ENCODE measurements around the gene TLR8. TPM values are rescaled to one million over a fixed set of nuclear protein-coding genes. Genes with fewer than 3 reads are reported as not detected.
A peak's percentile ranks its signal among the peaks of the same experiment; 100 is the strongest.

TLR8 gene
- total and polyA plus RNA-seq, 2 experiments from 2014 or later: not detected

GRCh38 chrX:12950851-12951594 is 44.6 kb downstream of the TLR8 start:
- Mint-ChIP-seq H3K4me1 (peaks cover 9% of the 10 kb centered on the region; the same call in 2 of the 3 replicates), H3K27me3 (ENCODE audit: insufficient read depth, low read depth, poor library complexity) (peaks cover 2% of the 10 kb centered on the region), H3K4me3 (no peak overlapping the region), H3K27ac (no peak overlapping the region), H3K9me3 (no peaks in the 10 kb centered on the region), H3K36me3 (ENCODE audit: low read depth) (no peaks in the 10 kb centered on the region)
- peak; percentile 92 for ATAC-seq
- H4K20me1 ChIP-seq (replicated peaks; ENCODE audit: insufficient read depth): no peaks in the 10 kb centered on the region
- no peaks in the 10 kb centered on the region for H3K9me2 ChIP-seq (ENCODE audit: insufficient read depth)
- H2AFZ ChIP-seq: no peak overlapping the region
- DNase-seq (ENCODE audit: low spot score): peak; percentile 65
- TF ChIP-seq, protein P1, sequence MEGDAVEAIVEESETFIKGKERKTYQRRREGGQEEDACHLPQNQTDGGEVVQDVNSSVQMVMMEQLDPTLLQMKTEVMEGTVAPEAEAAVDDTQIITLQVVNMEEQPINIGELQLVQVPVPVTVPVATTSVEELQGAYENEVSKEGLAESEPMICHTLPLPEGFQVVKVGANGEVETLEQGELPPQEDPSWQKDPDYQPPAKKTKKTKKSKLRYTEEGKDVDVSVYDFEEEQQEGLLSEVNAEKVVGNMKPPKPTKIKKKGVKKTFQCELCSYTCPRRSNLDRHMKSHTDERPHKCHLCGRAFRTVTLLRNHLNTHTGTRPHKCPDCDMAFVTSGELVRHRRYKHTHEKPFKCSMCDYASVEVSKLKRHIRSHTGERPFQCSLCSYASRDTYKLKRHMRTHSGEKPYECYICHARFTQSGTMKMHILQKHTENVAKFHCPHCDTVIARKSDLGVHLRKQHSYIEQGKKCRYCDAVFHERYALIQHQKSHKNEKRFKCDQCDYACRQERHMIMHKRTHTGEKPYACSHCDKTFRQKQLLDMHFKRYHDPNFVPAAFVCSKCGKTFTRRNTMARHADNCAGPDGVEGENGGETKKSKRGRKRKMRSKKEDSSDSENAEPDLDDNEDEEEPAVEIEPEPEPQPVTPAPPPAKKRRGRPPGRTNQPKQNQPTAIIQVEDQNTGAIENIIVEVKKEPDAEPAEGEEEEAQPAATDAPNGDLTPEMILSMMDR (conservative IDR thresholded peaks at IDR 0.05; ENCODE audit: low read depth in 2 of 2): peak; percentile 61 to 72
- no peak for TF ChIP-seq STAT1 (IDR thresholded peaks at IDR 0.05; ENCODE audit: unreplicated experiment)
- no peaks in the 10 kb centered on the region for H3K79me2 ChIP-seq (replicated peaks; ENCODE audit: insufficient read depth)
- no peaks in the 10 kb centered on the region for H3K27me3 ChIP-seq (ENCODE audit: insufficient read depth)
- H3K36me3 ChIP-seq (ENCODE audit: insufficient read depth): no peaks in the 10 kb centered on the region
- no peak overlapping the region for H3K4me3 ChIP-seq
- H3K4me2 ChIP-seq: no peak overlapping the region
- no peaks in the 10 kb centered on the region for H3F3A ChIP-seq (replicated peaks; ENCODE audit: low read depth)
- H3K4me1 ChIP-seq (ENCODE audit: insufficient read depth): peaks cover 5% of the 10 kb centered on the region; the same call in 1 of the 2 replicates
- H3K27ac ChIP-seq (ENCODE audit: low read depth): no peak overlapping the region

- Histone ChIP-seq H3K36me3 (ENCODE audit: insufficient read depth) (no peaks in the 10 kb centered on the region), H3K4me3 (no peak overlapping the region), H2AFZ (no peak overlapping the region), H3K27me3 (ENCODE audit: insufficient read depth) (no peaks in the 10 kb centered on the region), H3K4me2 (no peak overlapping the region), H3K9me2 (ENCODE audit: insufficient read depth) (no peaks in the 10 kb centered on the region), H3K27ac (ENCODE audit: low read depth) (no peak overlapping the region), H3F3A (replicated peaks; ENCODE audit: low read depth) (no peaks in the 10 kb centered on the region), H4K20me1 (replicated peaks; ENCODE audit: insufficient read depth) (no peaks in the 10 kb centered on the region), H3K79me2 (replicated peaks; ENCODE audit: insufficient read depth) (no peaks in the 10 kb centered on the region), H3K4me1 (ENCODE audit: insufficient read depth) (peaks cover under 1% of the 10 kb centered on the region; the same call in 1 of the 2 replicates)
- ATAC-seq: no peak
- TF ChIP-seq ZNF114 (CRISPR knock-in tag; IDR thresholded peaks at IDR 0.05): no peak
- TF ChIP-seq, protein P2, sequence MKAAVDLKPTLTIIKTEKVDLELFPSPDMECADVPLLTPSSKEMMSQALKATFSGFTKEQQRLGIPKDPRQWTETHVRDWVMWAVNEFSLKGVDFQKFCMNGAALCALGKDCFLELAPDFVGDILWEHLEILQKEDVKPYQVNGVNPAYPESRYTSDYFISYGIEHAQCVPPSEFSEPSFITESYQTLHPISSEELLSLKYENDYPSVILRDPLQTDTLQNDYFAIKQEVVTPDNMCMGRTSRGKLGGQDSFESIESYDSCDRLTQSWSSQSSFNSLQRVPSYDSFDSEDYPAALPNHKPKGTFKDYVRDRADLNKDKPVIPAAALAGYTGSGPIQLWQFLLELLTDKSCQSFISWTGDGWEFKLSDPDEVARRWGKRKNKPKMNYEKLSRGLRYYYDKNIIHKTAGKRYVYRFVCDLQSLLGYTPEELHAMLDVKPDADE (IDR thresholded peaks at IDR 0.05): no peak
- TF ChIP-seq, protein P1 (conservative IDR thresholded peaks at IDR 0.05; ENCODE audit: low read depth in 2 of 2): no peak
- no peak for TF ChIP-seq EZH2phosphoT487 (IDR thresholded peaks at IDR 0.05; ENCODE audit: unreplicated experiment)
- TF ChIP-seq, protein P3, sequence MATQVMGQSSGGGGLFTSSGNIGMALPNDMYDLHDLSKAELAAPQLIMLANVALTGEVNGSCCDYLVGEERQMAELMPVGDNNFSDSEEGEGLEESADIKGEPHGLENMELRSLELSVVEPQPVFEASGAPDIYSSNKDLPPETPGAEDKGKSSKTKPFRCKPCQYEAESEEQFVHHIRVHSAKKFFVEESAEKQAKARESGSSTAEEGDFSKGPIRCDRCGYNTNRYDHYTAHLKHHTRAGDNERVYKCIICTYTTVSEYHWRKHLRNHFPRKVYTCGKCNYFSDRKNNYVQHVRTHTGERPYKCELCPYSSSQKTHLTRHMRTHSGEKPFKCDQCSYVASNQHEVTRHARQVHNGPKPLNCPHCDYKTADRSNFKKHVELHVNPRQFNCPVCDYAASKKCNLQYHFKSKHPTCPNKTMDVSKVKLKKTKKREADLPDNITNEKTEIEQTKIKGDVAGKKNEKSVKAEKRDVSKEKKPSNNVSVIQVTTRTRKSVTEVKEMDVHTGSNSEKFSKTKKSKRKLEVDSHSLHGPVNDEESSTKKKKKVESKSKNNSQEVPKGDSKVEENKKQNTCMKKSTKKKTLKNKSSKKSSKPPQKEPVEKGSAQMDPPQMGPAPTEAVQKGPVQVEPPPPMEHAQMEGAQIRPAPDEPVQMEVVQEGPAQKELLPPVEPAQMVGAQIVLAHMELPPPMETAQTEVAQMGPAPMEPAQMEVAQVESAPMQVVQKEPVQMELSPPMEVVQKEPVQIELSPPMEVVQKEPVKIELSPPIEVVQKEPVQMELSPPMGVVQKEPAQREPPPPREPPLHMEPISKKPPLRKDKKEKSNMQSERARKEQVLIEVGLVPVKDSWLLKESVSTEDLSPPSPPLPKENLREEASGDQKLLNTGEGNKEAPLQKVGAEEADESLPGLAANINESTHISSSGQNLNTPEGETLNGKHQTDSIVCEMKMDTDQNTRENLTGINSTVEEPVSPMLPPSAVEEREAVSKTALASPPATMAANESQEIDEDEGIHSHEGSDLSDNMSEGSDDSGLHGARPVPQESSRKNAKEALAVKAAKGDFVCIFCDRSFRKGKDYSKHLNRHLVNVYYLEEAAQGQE (IDR thresholded peaks at IDR 0.05; ENCODE audit: unreplicated experiment): no peak
- no peak for TF ChIP-seq CREB1 (CRISPR knock-in tag; IDR thresholded peaks at IDR 0.05; ENCODE audit: low read depth)
- no peak for DNase-seq (ENCODE audit: low spot score)
- H3K27me3 Mint-ChIP-seq (ENCODE audit: insufficient read depth, low read depth, poor library complexity): peaks cover 2% of the 10 kb centered on the region
- no peaks in the 10 kb centered on the region for H3K36me3 Mint-ChIP-seq (ENCODE audit: low read depth)
- H3K4me3 Mint-ChIP-seq: no peak overlapping the region
- H3K4me1 Mint-ChIP-seq: peaks cover 5% of the 10 kb centered on the region; the same call in 2 of the 3 replicates
- H3K27ac Mint-ChIP-seq: no peak overlapping the region
- H3K9me3 Mint-ChIP-seq: no peaks in the 10 kb centered on the region
Measured at GRCh38 chrX:12951595-12951975, 45.2 kb downstream of the TLR8 start.

Data from GM23338 (cell line).